GM20000 (cell line): ENCODE data around the gene SEMA4D.
A peak's percentile ranks its signal among the peaks of the same experiment; 100 is the strongest.

Experiments used
- DNase-seq: peaks from one replicate; pipeline ENCODE4 v3.0.0; 2012; ENCODE audit warnings: low spot score
- TF ChIP-seq, protein P1 (sequence below): IDR thresholded peaks from 2 replicates; pipeline ENCODE4 v1.5.1; 2012; ENCODE audit warnings: mild to moderate bottlenecking, control low read depth; ENCODE audit errors: extremely low read depth, missing control alignments

The SEMA4D gene

DNA sequence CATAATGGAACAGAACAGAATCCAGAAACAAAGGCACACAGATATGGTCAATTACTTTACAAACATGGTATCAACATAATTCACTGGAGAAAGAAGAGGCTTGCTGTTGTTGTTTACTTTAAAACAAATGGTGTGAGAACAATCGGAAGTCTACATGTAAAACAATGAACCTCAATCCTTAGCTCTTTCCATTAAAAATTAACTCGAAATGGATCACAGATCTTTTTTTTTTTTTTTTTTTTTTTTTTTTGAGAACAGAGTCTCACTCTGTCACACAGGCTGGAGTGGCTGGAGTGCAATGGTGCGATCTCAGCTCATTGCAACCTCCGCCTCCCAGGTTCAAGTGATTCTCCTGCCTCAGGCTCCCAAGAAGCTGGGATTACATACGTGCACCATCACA is 9.8 kb downstream of the SEMA4D start:
- no peak for DNase-seq
- TF ChIP-seq, protein P1, sequence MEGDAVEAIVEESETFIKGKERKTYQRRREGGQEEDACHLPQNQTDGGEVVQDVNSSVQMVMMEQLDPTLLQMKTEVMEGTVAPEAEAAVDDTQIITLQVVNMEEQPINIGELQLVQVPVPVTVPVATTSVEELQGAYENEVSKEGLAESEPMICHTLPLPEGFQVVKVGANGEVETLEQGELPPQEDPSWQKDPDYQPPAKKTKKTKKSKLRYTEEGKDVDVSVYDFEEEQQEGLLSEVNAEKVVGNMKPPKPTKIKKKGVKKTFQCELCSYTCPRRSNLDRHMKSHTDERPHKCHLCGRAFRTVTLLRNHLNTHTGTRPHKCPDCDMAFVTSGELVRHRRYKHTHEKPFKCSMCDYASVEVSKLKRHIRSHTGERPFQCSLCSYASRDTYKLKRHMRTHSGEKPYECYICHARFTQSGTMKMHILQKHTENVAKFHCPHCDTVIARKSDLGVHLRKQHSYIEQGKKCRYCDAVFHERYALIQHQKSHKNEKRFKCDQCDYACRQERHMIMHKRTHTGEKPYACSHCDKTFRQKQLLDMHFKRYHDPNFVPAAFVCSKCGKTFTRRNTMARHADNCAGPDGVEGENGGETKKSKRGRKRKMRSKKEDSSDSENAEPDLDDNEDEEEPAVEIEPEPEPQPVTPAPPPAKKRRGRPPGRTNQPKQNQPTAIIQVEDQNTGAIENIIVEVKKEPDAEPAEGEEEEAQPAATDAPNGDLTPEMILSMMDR: no peak

DNA sequence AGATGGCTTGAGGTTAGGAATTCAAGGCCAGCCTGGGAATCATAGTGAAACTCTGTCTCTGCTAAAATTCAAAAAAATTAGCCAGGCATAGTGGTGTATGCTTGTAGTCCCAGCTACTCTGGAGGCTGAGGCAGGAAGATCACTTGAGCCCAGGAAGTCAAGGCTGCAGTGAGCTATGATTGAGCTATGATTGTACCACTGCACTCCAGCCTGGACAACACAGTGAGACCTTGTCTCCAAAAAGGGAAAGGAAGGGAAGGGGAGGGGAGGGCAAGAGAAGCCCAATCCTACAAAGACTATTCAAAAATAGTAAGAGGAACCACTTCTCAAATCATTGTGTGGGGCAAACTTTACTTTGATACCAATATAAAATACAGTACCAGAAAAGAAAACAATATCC is 11.2 kb downstream of the SEMA4D start:
- DNase-seq: no peak
- TF ChIP-seq, protein P1: no peak

DNA sequence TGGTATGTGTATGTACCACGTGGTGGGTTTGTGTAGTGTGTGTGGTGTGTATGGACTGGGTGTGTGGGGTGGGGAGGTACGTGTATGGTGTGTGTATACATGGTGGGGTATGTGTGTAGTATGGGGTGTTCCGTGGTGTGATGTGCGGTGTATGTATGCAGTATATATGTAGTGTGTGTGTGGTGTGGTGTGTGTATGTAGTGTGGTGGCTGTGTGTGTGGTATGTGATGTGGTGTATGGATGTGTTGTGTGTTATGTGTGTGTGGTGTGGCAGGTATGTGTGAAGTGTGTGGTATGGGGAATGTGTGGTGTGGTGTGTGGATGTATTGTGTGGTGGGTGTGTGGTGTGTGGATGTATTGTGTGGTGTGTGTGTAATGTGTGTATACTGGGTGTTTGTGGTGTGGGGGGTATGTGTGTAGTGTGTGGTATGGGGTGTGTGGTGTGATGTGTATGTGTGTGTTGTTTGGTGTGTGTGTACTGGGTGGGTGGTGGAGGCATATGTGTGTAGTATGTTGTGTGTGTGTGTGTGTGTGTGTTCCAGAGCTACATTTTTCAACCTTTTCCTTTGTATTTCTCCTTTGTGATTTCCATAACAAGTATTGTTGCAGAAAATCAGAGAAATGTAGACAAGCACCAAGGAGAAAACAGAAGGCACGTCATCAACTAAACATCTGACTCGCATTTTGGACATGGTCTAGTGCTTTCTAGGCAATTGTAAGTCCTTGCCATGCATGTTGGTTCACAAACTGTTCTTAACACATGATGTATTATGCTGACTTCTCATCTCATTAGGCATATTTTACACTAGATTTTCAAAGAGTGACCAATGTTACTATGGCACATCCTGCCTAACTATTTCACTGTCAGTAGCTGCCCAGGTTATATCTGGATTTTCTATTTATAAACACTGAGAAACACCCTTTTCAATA is 13.2 kb downstream of the SEMA4D start:
- peak; percentile 66 for DNase-seq
- TF ChIP-seq, protein P1: no peak

DNA sequence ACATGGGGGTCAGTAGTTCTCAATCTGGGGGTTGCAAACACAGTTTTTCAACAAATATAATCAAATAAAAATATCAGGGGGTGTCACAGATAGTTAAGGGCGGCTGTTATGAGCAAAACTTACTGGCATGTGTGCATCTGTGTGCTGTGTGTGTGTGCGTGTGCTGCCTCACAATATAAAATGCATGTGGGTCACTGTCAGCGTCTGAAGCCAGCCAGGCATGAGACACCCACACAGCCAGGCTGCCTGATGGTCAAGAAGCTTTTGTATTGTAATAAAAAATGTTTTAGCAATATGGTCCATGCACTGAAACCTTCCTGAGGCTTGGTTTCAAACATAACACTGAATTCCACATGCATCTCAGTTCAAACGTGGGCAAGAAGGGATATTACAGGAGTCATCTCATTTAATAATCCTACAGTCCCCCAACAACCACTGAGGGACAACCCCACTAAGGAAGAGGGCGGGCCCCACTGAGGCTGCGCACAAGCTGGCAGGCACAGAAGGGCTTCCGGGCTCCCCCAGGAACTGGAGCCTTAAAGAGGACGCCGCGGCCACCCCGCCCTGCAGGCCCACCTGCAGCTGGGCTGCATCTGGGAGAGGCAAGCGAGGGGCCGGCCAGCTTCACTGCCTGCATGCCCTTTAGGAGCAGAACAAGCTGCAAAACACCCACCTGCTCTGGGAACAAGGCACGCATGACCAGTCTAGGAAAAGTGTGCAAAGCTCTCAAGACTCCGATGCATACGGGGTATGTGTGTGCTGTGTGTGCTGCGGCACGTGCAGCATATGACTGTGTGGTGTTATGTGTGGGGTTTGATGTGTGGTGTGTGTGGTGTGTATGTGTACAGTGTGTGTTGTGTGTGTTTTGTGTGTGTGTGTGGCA is 14.1 kb downstream of the SEMA4D start:
- DNase-seq: peak; percentile 87
- TF ChIP-seq, protein P1: no peak

DNA sequence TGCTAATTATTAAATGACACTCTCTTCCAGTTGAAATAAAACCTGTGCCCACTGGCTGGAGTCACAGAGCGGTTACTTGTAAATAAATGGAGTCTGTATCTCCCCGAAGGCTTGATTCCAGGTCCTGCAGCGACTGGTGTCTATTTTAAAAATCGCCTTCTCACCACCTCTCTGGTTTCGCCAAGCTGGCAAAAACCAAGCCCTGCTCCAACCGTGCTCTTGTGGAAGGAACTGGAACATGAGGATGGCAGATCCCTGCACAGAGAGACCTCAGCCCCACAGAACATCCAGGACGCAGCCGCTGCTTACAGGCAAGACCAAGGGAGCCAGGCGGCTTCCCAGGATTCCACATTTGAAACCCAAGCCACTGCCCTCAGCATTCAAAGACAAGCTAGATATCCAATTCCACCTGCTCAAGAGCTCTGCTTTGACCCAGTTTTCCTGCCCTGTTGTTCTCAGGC is 15.0 kb downstream of the SEMA4D start:
- DNase-seq: no peak
- TF ChIP-seq, protein P1: no peak

DNA sequence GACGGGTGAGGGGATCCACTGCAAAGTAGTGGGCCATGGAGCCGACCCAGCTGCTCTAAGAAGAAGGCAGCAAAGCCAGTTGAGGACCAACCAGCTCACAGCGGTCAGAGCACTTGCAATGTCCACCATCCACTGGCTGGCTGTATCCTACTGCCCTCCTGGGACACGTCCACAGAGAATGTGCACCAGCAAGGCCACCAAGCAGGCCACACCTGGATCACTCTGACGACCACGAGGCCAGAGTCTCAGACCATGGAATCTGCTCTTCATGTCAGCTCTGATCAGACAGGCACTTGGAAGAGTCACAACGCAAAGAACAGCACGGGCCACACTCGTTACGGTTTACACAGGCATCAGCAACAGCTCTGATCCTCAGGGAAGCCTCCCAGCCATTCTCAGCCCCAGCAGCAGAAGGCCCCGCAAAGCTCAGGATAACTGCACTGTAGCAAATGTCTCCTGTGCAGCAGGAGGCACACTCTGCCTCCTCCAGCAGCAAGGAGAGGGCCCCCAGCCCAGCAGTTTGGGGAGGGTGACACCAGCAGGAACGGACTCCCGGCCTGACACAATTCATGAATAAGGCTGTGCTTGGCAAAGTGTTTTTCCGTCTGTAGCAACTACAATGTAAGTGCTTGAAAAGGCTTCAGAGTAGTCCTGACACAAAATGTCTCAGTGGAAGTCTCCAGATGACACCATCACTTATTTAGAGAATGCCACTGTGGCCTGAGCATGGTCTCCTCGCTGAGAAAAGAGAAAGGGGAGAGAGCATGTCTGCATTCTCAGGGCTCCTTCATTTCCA is 15.7 kb downstream of the SEMA4D start:
- TF ChIP-seq, protein P1: no peak
- DNase-seq: no peak
